Activated CD4-positive, alpha-beta T cell treated with anti-CD3 and anti-CD28 coated beads, Interleukin-10, Interleukin-2, amounts not matched to agents 100 ng/mL and 50 ng/mL, durations not matched to agents 16 hours and 8 hours (primary cell): ENCODE measurements around the gene IST1.

ENCODE experiments used
- DNase-seq: peaks from one replicate; pipeline ENCODE4 v3.0.0-alpha.2; 2020

Gene IST1

DNA sequence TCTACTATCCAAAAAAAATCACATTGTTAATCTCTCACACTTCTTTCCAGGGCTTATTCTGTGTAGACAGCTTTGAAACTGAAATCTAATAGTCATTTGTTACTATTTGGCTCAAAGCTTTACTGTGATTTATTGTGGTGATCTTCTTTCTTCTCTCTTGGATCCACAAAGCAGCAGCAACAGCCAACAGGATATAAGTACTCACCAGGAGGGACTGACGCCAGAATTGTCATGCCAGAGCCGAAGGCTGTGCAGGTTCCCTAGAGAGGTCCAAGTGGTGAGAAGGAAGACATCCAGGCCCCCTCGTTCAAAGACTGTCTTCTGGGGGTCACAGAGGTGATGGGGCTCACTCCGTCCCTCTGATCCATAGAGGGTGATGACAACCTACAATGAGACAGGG lies 71.6 kb downstream of the IST1 start:
- no peak for DNase-seq

DNA sequence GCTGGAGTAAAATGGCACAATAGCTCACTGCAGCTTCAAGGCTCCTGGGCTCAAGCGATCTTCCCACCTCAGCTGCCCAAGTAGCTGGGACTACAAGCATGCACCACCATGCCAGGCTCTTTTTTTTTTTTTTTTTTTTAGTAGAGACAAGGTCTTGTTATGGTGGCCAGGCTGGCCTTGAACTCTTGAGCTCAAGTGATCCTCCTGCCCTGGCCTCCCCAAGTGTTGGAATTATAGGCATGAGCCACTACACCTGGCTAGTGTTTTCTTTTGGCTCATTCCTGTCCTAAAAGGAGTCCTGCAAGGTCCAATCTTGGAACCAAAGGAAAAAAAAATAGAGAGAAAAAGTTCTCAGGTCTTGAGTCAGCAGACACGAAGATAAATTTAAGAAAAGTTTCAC lies 74.0 kb downstream of the IST1 start:
- no peak for DNase-seq

DNA sequence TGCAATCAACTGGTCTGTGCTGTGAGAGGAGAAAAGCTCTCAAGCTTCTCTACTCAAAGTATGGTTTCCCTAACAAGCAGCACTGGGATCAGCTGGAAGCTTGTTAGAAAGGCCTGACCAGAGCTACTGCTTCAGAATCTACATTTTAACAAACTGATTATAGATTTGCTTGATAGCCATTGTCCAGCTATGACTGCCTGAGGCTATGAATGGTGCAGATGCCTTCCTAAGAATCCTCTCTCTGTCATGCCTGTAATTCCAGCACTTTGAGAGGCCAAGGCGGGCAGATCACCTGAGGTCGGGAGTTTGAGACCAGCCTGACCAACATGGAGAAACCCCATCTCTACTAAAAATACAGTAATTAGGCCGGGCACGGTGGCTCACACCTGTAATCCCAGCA lies 76.2 kb downstream of the IST1 start:
- DNase-seq, result no peak

DNA sequence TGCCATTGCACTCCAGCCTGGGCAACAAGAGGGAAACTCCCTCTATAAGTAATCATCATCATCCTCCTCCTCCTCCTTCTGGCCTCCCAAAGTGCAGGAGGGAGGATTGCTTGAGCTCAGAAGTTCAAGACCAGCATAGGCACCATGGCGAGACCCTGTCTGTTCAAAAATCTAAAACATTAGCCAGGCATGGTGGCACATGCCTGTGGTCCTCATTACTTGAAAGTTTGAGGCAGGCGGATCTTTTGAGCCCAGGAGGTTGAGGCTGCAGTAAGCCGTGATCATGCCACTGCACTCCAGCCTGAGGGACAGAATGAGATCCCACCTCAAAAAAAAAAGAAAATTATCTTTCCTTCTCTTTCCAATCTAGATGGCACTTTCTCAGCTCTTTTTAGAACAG lies 77.0 kb downstream of the IST1 start:
- no peak for DNase-seq

DNA sequence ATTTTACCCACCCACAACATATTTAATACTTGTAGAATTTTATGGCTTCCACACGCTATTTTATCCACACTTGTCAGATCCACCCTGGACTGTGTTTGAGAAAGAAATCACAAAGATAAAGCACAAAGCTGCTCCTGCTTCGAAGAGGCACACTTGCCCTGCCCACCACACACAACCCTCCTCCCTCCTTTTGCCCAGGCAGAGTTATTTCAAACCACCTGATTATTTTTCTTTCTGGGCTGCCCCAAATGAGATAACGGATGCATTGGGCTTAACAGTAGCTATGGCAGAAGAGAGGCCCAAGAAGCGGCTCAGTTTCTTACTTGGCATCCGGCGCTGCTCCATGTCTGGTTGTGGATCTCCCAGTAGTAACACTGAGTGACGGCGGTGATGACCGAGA lies 77.7 kb downstream of the IST1 start:
- no peak for DNase-seq

DNA sequence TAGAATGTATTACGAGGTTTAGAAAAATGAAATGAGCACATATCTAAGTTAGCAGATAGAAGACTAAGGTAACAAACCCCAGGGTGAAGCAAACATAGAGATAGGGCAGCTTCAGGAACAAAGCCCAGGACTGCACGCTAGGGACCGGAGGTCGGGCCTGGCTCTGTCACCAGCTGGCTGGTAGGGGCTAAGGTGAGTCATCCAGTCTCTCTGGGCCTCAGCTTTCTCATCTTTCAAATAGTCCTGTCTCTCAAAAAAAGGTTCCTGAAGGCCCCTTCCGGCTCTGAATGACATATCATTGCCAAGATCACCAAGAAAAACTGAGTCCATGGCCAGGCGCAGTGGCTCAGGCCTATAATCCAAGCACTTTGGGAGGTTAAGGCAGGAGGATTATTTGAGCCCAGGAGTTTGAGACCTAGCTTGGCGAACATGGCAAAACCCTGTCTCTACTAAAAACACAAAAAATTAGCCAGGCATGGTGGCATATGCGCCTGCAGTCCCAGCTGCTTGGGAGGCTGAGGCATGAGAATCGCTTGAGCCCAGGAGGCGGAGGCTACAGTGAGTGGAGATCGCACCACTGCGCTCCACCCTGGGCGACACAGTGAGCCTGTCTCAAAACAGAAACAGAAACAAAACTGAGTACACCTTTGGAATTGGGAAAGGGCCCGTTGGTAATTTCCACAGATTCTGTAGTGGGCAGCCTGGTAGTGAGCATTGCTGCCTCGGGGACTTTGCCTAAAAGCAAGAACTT lies 78.9 kb downstream of the IST1 start:
- no peak for DNase-seq
